Right atrium auricular region (tissue), 2 donors: ENCODE results near the gene SCG5. TPM values are rescaled to one million over a fixed set of nuclear protein-coding genes. Genes with fewer than 3 reads are reported as not detected.
"Not testable (repeated sequence)": the region's sequence is repeated elsewhere in the genome, so short reads cannot be mapped to it uniquely, and the experiment has no call there.

Experiments used
- DNase-seq: peaks from one replicate; pipeline ENCODE4 v3.0.0-alpha.2; 2019; ENCODE audit warnings: low spot score
- H3K27ac ChIP-seq, 2 donors: fragments of 200-600 bp; sonication (generic); 1 replicate in 1 of 2; 2 replicates in 1 of 2; pipeline ENCODE4 v1.5.1; 2016 to 2019
- H3K27me3 ChIP-seq, 2 donors: fragments of 200-600 bp; sonication (generic); one replicate each; pipeline versions ENCODE4 v1.5.1 to v1.6.0; 2017 to 2019
- H3K36me3 ChIP-seq: fragments of 200-600 bp; sonication (generic); one replicate; pipeline ENCODE4 v1.5.1; 2016
- H3K4me1 ChIP-seq, 2 donors: fragments of 200-600 bp; sonication (generic); one replicate each; pipeline versions ENCODE4 v1.5.1 to v1.6.0; 2017 to 2019
- H3K4me3 ChIP-seq, 2 donors: fragments of 200-600 bp; sonication (generic); 1 replicate in 1 of 2; 2 replicates in 1 of 2; pipeline ENCODE4 v1.5.1; 2017 to 2019; ENCODE audit warnings: mild to moderate bottlenecking in 1 of 2, moderate library complexity in 1 of 2
- H3K9me3 ChIP-seq, 2 donors: fragments of 200-600 bp; sonication (generic); one replicate each; pipeline ENCODE4 v1.5.1; 2019
- CTCF ChIP-seq, 2 donors: fragments of 200-600 bp; sonication (generic); IDR thresholded peaks; one replicate each; pipeline ENCODE4 v1.5.1; 2019; ENCODE audit warnings: antibody characterized with exemption in 2 of 2
- total RNA-seq, 2 donors: library from RNA; depleted of rRNA; stranded (reverse); fragments of >200 nt; gene quantifications; one replicate each; pipeline ENCODE4 v1.1.0, GENCODE V29; 2016

The SCG5 gene
- total RNA-seq, result under 1 TPM in 1 of 2 donors, not detected in 1; 0.90 TPM

GRCh38 chr15:32641517-32642059 is at the start of gene SCG5:
SCG5 (plus strand) TSS chr15:32641710; CDS start chr15:32643593, 1,883 bp downstream.
- DNase-seq, result no peak
- H3K36me3 ChIP-seq, result no peaks in the 10 kb centered on the region
- H3K27me3 ChIP-seq, result no peaks in the 10 kb centered on the region
- peaks cover 0 to 6% of the 10 kb centered on the region in 2 donors for H3K4me1 ChIP-seq
- H3K27ac ChIP-seq, result no peak within 1 kb of the TSS
- peak within 1 kb of the TSS in 1 of 2 donors; percentile 10 for H3K4me3 ChIP-seq
- TF ChIP-seq CTCF (IDR thresholded peaks at IDR 0.05), result no peak
- H3K9me3 ChIP-seq, result no peaks in the 10 kb centered on the region

GRCh38 chr15:32593151-32593550 is 48.4 kb upstream of the SCG5 start, which contains the start of gene GOLGA8N:
GOLGA8N (plus strand) TSS chr15:32593456.
- H3K4me3 ChIP-seq, DNase-seq, H3K36me3 ChIP-seq: not testable (repeated sequence)

GRCh38 chr15:32609518-32609917 is 32.0 kb upstream of the SCG5 start:
- not testable (repeated sequence) for H3K4me1 ChIP-seq, DNase-seq

More at GRCh38 chr15:32593151-32593550, 48.4 kb upstream of the SCG5 start, which contains the start of gene GOLGA8N:
- not testable (repeated sequence) for H3K9me3 ChIP-seq, H3K27me3 ChIP-seq, H3K27ac ChIP-seq, H3K4me1 ChIP-seq

GRCh38 chr15:32610719-32611118 is 30.8 kb upstream of the SCG5 start:
- DNase-seq, H3K4me3 ChIP-seq, H3K36me3 ChIP-seq, H3K9me3 ChIP-seq, H3K4me1 ChIP-seq, H3K27ac ChIP-seq, H3K27me3 ChIP-seq: not testable (repeated sequence)
- TF ChIP-seq CTCF (IDR thresholded peaks at IDR 0.05), result peak; percentile 17 to 47

More at GRCh38 chr15:32609518-32609917, 32.0 kb upstream of the SCG5 start:
- not testable (repeated sequence) for H3K36me3 ChIP-seq, H3K9me3 ChIP-seq, H3K27me3 ChIP-seq, H3K27ac ChIP-seq, H3K4me3 ChIP-seq

- H3K36me3 ChIP-seq, H3K4me1 ChIP-seq, H3K27me3 ChIP-seq, H3K9me3 ChIP-seq, DNase-seq: not testable (repeated sequence)
- H3K27ac ChIP-seq, result peak overlapping the region; percentile 78 to 80
- peak overlapping the region; percentile 43 to 57 for H3K4me3 ChIP-seq
These were observed 26.8 kb upstream of the SCG5 start for GRCh38 chr15:32614712-32615050.

- Histone ChIP-seq H3K27ac (peak within 1 kb of the TSS; percentile 78 to 80), H3K4me3 (peak within 1 kb of the TSS; percentile 43 to 57)
- H3K4me1 ChIP-seq, H3K9me3 ChIP-seq, H3K36me3 ChIP-seq, H3K27me3 ChIP-seq: not testable (repeated sequence)
- peak; percentile 77 for DNase-seq
These were observed 26.2 kb upstream of the SCG5 start, which contains the start of gene ARHGAP11A for GRCh38 chr15:32615051-32615870. ARHGAP11A (plus strand) TSS chr15:32615504; CDS start chr15:32616212, 708 bp downstream.

GRCh38 chr15:32615871-32616426 is 25.6 kb upstream of the SCG5 start:
- not testable (repeated sequence) for DNase-seq, H3K27ac ChIP-seq
- peak overlapping the region; percentile 43 to 57 for H3K4me3 ChIP-seq

GRCh38 chr15:32636410-32636809 is 5.1 kb upstream of the SCG5 start:
- H3K27me3 ChIP-seq, result no peaks in the 10 kb centered on the region
- no peak overlapping the region for H3K4me3 ChIP-seq
- DNase-seq, result no peak
- no peaks in the 10 kb centered on the region for H3K9me3 ChIP-seq
- H3K36me3 ChIP-seq, result no peaks in the 10 kb centered on the region
- TF ChIP-seq CTCF (IDR thresholded peaks at IDR 0.05), result no peak
- H3K4me1 ChIP-seq, result peaks cover 0 to 2% of the 10 kb centered on the region in 2 donors
- no peak overlapping the region for H3K27ac ChIP-seq

More at GRCh38 chr15:32615871-32616426, 25.6 kb upstream of the SCG5 start:
- not testable (repeated sequence) for H3K27me3 ChIP-seq, H3K36me3 ChIP-seq, H3K4me1 ChIP-seq, H3K9me3 ChIP-seq
